ENCODE results near the gene PMS1. TPM values are rescaled to one million over a fixed set of nuclear protein-coding genes. Genes with fewer than 3 reads are reported as not detected.
A peak's percentile ranks its signal among the peaks of the same experiment; 100 is the strongest.
"Not testable (repeated sequence)": the region's sequence is repeated elsewhere in the genome, so short reads cannot be mapped to it uniquely, and the experiment has no call there.

Gene PMS1
- total RNA-seq: 12.8 TPM

DNA sequence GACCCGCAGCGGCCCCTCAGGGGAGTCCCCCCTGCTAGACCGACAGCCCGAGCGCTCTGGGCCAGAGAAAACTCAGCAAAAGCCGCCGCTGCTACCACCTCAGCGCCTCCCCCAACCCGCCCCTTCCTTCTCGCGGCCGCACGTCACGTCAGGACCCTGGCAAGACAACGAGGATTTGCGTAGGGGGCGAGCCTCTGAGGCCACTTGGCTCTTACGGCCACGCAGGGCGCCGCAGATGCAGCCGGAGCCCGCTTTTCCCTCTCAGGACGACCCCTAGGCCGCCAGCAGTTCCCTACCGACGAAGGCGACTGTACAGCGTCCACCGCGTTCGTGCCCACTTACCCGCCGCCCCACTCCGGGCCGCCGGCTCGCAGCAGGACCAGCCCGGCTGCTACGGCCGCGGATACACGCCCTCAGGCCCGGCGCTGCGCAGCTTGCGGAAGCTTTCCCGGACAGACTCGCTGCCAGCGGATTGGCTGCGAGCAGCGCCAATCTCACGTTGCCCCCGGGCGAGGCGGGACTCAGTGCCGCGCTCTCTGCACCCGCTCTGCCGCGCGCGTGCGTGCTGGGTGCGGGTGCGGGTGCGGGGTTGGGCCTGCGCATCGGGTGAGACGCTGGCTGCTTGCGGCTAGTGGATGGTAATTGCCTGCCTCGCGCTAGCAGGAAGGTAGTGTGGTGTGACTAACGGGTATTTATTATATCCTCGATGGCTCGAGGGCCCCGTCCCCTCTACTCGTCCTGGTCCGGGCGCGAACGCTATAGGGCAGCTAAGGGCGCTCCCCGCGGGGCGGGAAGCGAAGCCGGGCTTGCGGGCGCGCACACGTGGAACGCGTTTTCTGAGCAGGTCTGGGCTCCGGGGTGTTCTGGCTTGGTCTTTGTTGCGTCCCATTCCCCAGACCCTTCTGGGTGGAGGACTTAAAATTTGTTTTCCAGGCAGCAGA lies at the start of gene PMS1, which contains the start of gene ORMDL1:
Gene PMS1 (plus strand): TSS at position 524 of the 941 bp plus-strand sequence. CDS start 7,360 bp downstream, outside the sequence.
Gene ORMDL1 (minus strand): TSS at position 413 of the 941 bp plus-strand sequence. CDS start 1,744 bp downstream, outside the sequence.
- ATAC-seq: peak; percentile 99

- ATAC-seq: peak; percentile 60
Measured at GRCh38 chr2:189751080-189751658, 33.1 kb upstream of the PMS1 start.

- no peak for ATAC-seq
Measured at GRCh38 chr2:189756311-189756952, 27.8 kb upstream of the PMS1 start.

DNA sequence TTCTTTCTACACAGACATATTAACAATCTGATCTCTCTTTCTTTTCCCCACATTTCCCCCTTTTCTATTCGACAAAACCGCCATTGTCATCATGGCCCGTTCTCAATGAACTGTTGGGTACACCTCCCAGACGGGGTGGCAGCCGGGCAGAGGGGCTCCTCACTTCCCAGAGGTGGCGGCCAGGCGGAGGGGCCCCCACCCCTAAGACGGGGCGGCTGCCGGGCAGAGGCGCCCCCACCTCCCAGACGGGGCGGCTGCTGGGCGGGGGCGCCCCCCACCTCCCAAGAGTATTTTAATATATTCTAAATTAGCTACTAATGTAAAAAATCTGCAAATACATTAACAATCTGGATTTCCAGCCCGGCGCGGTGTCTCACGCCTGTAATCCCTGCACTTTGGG lies 24.1 kb upstream of the PMS1 start:
- not testable (repeated sequence) for ATAC-seq

- no peak for ATAC-seq
Measured at GRCh38 chr2:189762229-189762550, 22.1 kb upstream of the PMS1 start.

DNA sequence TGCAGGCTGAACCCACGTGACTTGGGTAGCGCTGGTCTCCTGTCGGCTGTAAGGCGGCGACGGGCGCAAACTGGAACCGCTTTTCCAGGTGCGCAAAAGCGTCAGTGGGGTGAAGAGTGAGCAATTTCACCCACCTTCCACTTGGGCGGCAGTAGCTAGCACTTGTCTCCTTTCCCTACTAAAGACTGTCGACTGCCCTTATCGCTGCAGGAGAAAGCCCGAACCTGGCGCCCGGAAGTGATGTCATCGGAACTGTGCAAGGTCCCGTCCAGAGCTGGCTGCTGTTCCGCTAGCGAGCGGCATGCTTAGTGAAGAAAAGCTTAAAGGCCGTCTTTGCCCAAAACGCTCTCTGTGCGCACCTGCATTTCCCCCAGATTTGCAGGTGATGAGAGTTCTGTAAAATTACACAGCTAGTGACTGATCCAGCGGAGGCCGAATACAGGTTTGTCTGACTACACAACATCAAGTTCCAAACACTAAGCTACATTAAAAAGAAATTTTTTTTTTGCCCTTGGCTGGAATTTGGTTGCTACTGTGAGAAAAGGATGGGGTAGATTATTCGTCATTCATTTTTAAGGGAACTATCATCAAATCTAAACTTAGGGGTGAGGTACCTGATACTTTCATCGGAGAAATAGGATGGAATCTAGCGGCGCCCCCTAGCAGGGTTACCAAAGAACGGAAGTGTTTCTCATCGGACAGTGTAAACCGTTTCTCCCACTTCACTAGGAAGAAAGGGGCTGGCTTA lies 21.5 kb upstream of the PMS1 start, which contains the start of gene OSGEPL1:
Gene OSGEPL1 (minus strand): TSS at position 242 of the 748 bp plus-strand sequence. CDS start 1,152 bp downstream, outside the sequence.
- ATAC-seq: peak; percentile 99

DNA sequence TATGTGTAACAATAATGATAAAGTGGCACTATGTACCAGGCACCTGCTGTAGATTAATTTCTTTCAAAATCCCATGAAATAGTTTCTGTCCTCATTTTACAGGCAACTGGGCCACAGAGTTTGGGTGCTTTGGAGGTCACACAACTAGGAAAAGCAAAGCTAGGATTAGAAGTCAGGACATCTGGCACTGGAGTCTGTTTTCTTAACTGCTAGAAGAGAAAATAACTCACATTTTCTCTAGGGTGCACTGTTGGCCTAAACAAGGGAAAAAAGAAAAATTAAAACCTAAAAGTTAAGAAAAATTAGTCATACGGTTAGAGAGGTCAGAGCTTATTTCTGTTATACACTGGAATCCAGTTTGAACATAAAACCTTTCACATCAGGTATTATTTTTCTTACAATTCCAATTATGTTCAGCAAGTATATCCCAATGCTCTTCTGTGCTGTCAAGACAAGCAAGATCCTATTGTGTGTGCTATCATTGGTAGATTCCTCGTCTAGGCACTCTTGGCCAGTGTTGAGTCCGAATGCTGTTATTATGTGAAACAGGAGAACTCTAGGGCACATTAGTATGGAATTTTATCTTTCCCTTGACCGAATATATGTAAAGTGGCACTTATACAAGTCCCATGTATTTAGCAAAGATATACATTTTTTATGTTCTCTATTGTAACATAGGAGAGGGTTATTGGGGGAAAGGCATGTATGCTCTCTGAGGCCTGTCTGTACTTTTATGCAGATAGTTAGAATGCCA lies 20.2 kb upstream of the PMS1 start:
- ATAC-seq: no peak

- no peak for ATAC-seq
Measured at GRCh38 chr2:189770590-189771322, 13.5 kb upstream of the PMS1 start.

DNA sequence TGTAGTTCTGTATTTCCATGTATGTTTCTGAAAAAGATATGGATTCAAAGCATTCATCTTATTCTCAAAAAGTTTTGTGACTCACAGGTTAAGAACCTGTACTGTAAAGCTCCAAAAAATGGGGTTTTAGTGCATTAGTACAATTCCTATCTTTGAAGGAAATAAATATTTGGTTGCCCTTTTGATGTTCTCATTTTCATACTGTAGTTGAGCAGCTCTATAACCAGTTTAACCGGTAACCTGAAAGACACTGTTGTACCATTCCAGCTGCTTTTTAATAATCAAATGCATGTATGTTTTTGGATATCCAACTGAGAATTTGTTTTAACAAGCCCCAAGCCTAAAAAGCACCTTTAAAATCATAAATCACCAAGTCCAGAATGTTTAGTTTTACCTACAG lies 12.0 kb upstream of the PMS1 start:
- no peak for ATAC-seq

DNA sequence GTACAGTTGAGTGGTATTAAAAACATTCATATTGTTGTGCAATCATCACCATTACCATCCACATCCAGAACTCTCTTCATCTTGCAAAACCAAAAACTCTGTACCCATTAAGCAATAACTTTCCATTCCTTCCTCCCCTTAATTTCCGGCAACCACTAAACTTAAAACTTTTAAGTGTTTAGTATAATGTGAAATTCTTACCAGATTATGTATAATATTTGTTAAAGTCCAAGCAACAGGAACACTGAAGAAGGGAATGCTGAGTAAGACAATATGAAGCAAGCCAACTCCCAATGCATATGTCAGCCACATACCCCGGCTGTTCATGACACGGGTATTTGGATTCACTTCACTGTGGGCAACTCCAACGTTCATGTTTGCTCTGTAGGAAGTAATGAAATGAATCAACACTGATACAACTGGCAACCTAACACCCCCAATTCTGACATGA lies 2.0 kb upstream of the PMS1 start:
- no peak for ATAC-seq

GRCh38 chr2:189783451-189783926 lies 761 bp upstream of the PMS1 start:
- peak; percentile 24 for ATAC-seq

GRCh38 chr2:189791338-189792042 lies 7.2 kb downstream of the PMS1 start:
- ATAC-seq: no peak

DNA sequence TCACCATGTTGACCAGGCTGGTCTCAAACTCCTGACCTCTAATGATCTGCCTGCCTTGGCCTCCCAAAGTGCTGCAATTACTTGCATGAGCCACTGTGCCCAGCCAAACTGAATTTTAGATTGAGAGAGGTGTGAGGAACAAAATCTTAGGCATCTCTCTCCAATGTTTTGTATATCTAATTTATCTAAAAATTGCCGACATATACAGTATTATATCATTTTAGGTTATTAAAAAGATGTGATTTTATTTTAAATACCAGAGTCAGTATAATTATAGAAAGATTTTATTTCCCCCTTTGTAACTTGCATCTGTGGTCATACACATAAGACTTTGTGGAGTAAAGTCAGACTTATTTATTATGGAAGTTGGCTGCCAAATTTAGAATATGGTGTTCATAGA lies 10.1 kb downstream of the PMS1 start:
- ATAC-seq: no peak

DNA sequence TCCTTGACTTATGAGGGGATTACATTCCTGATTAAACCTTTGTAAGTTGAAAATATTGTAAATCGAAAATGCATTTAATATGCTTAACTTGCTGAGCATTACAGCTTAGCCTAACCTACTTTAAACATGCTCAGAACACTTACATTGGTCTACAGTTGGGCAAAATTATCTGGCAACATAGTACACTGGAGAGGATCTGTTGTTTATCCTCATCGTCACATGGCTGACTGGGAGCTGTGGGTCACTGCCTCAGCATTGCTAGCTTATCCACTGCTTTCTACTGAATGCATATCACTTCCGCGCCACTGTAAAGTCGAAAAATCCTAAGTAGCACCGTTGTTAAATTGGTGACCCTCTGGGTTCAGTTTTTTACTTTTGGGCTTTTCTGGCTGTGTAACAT lies 13.7 kb downstream of the PMS1 start:
- no peak for ATAC-seq

GRCh38 chr2:189798312-189799029 lies 14.2 kb downstream of the PMS1 start:
- ATAC-seq: no peak

DNA sequence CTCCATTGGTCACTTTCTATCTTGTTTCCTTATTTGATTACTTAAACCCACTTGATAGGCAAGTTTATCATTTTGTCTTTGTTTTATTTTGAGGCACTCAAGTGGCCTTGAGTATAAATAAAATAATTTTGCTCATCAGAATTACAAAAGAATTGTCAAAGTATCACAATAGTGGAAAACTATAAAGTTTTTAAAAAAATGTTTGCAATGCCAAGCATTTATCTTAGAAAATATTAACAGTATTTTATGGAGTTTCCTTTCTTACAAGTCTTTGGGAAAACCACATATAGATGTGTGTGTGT lies 14.7 kb downstream of the PMS1 start:
- ATAC-seq: no peak

DNA sequence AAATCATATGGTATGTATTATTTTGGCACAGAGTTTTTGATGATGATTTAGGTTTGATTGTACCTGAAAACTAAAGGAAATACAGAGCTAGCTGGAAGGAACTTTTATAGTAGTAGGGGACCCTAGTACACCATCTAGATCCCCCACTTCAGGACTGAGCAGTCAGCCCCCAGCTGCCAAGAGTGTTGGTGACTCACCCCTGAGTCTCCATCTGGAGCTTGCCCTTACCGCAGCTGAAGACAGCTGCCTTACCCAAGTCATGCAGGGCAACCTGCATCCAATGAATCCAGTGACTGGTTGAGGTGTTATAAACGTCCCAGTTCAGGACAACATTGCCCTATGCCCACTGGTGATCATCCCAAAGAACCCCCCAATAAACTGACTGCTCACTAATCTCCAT lies 15.3 kb downstream of the PMS1 start:
- no peak for ATAC-seq

DNA sequence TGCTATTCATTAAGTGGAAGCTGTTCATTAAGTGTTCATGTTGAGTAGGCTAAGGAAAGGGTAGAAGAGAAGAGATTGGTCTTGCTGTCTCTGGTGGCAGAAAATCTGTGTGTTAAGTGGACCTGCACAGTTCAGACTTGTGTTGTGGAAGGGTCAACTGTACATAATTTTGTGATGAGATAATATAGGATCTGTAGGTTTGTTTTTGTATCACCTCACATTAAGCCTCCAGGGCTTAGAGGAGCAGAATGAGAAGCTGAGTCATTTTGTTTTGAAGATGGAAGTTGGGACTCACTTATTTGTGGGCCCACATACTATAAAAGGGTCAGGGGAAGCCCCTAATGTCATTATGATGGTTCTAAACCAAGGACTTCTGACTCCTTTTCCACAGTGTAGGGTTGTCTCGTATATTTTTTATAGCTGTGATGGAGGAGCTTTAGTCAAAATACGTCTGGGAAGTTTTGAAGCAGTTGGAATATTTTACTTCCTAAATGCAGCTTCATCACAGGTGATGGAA lies 18.2 kb downstream of the PMS1 start:
- ATAC-seq: no peak

DNA sequence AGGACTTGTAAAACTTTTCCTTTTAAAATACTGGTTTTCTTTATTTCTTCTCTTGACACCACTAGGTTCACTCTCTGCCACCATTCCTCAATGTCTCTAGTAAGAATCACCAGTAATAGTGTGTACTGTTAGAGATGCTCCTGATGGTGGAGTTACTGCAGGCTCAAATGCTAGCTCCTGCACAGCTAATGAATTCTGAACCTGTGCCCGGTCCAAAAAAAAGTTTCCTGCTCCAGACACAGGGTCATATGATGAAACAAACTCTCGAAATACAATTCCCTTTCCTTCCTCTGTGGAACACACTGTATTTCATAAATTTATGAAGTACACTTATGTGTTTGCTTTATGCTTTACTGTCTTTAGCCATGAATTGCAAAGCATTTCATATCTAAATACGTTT lies 19.2 kb downstream of the PMS1 start:
- ATAC-seq: no peak
